IMR-90 (cell line): ENCODE results near the gene TNS3. TPM values are rescaled to one million over a fixed set of nuclear protein-coding genes. Genes with fewer than 3 reads are reported as not detected.

ENCODE experiments used
- ATAC-seq: fragments of 200-7000 bp; cut with Tn5 transposase; 2 replicates; pipeline ENCODE4 v1.9.1; 2020; ENCODE audit warnings: low read depth, mild to moderate bottlenecking, moderate library complexity
- BruUV-seq: library from RNA; stranded (reverse); fragments of 400-500 nt; replicated peaks from 2 replicates; lab custom pipeline; 2021; lab: Mats Ljungman, UMichigan
- CTCF ChIA-PET: fragments of 300-600 bp; formaldehyde crosslinking; extraction: SDS; loops from one replicate; lab custom pipeline; 2021; ENCODE audit warnings: antibody characterized with exemption; lab: Yijun Ruan, JAX
- POLR2A ChIA-PET: fragments of 300-600 bp; sonication (Branson Sonifier 250); formaldehyde crosslinking; loops from one replicate; lab custom pipeline; 2022; ENCODE audit warnings: antibody characterized with exemption; ENCODE audit not compliant: unreplicated experiment; lab: Charles Lee
- DNase-seq: peaks from one replicate; pipeline ENCODE4 v3.0.0; 2013
- H2AFZ ChIP-seq: replicated peaks from 2 replicates; pipeline ENCODE3; 2013; ENCODE audit warnings: low read length, mild to moderate bottlenecking; ENCODE audit not compliant: poor library complexity
- H2AK5ac ChIP-seq: 2 replicates; pipeline ENCODE4 v1.6.1; 2013; ENCODE audit warnings: low read depth, low read length, inconsistent platforms
- H2AK9ac ChIP-seq: replicated peaks from 2 replicates; pipeline ENCODE3; 2013; ENCODE audit warnings: mild to moderate bottlenecking, low read depth, low read length, moderate library complexity; ENCODE audit not compliant: poor library complexity
- H2BK120ac ChIP-seq: 2 replicates; pipeline ENCODE4 v1.6.1; 2013; ENCODE audit warnings: low read depth, low read length, inconsistent platforms
- H2BK15ac ChIP-seq: 3 replicates; pipeline ENCODE4 v1.6.1; 2013; ENCODE audit warnings: low read depth, low read length, inconsistent platforms
- H2BK20ac ChIP-seq: 2 replicates; pipeline ENCODE4 v1.6.1; 2013; ENCODE audit warnings: low read depth, mild to moderate bottlenecking, inconsistent platforms, low read length, moderate library complexity
- H2BK5ac ChIP-seq: 2 replicates; pipeline ENCODE4 v1.6.1; 2013; ENCODE audit warnings: mild to moderate bottlenecking, low read depth, low read length, inconsistent platforms; ENCODE audit not compliant: poor library complexity, severe bottlenecking
- H3K14ac ChIP-seq: replicated peaks from 2 replicates; pipeline ENCODE4 v1.6.1; 2013; ENCODE audit warnings: low read depth, low read length, inconsistent platforms
- H3K18ac ChIP-seq: 2 replicates; pipeline ENCODE4 v1.6.1; 2013; ENCODE audit warnings: low read depth, low read length, control low read depth
- H3K23ac ChIP-seq: 2 replicates; pipeline ENCODE4 v1.6.1; 2013; ENCODE audit warnings: low read depth, low read length, inconsistent platforms
- H3K27ac ChIP-seq: 2 replicates; pipeline ENCODE4 v1.5.1; 2013; ENCODE audit warnings: mild to moderate bottlenecking, control low read depth, low read length; ENCODE audit not compliant: insufficient read depth
- H3K27me3 ChIP-seq: 2 replicates; pipeline ENCODE4 v1.6.1; 2013; ENCODE audit warnings: low read length; ENCODE audit not compliant: control insufficient read depth, insufficient read depth
- H3K36me3 ChIP-seq: 2 replicates; pipeline ENCODE4 v1.6.1; 2013; ENCODE audit warnings: low read length, mixed read lengths; ENCODE audit not compliant: control insufficient read depth, insufficient read depth
- H3K4ac ChIP-seq: 2 replicates; pipeline ENCODE4 v1.6.1; 2013; ENCODE audit warnings: low read depth, low read length, inconsistent platforms
- H3K4me1 ChIP-seq: 2 replicates; pipeline ENCODE4 v1.6.1; 2013; ENCODE audit warnings: low read length, mixed read lengths; ENCODE audit not compliant: control insufficient read depth, insufficient read depth
- H3K4me2 ChIP-seq: 2 replicates; pipeline ENCODE4 v1.6.1; 2013; ENCODE audit warnings: low read depth, mild to moderate bottlenecking, control low read depth, low read length, moderate library complexity
- H3K4me3 ChIP-seq: 2 replicates; pipeline ENCODE4 v1.5.1; 2013; ENCODE audit warnings: low read depth, mild to moderate bottlenecking, control low read depth, low read length, moderate library complexity; ENCODE audit not compliant: insufficient read depth
- H3K56ac ChIP-seq: 2 replicates; pipeline ENCODE4 v1.6.1; 2013; ENCODE audit warnings: low read length, inconsistent platforms; ENCODE audit not compliant: insufficient read depth; ENCODE audit errors: extremely low read depth
- H3K79me1 ChIP-seq, 2 experiments: 2 replicates each; pipeline ENCODE4 v1.6.1; 2013; ENCODE audit warnings: low read length in 2 of 2, inconsistent platforms in 1 of 2, low read depth in 1 of 2
- H3K9ac ChIP-seq: 2 replicates; pipeline ENCODE4 v1.6.1; 2013; ENCODE audit warnings: low read depth, low read length, control low read depth
- H3K9me1 ChIP-seq: 2 replicates; pipeline ENCODE4 v1.6.1; 2013; ENCODE audit warnings: low read length, inconsistent platforms; ENCODE audit not compliant: insufficient read depth
- H3K9me3 ChIP-seq: 2 replicates; pipeline ENCODE4 v1.6.1; 2013; ENCODE audit warnings: low read length; ENCODE audit not compliant: control insufficient read depth, insufficient read depth
- H4K20me1 ChIP-seq: 2 replicates; pipeline ENCODE4 v1.6.1; 2013; ENCODE audit warnings: low read length, inconsistent platforms; ENCODE audit not compliant: insufficient read depth
- H4K5ac ChIP-seq: 2 replicates; pipeline ENCODE4 v1.6.1; 2013; ENCODE audit warnings: mild to moderate bottlenecking, low read depth, low read length, control low read depth
- H4K8ac ChIP-seq, 2 experiments: 2 replicates each; pipeline ENCODE4 v1.6.1; 2013; ENCODE audit warnings: low read depth in 2 of 2, low read length in 2 of 2, control low read depth in 1 of 2, inconsistent platforms in 1 of 2
- H4K91ac ChIP-seq: 2 replicates; pipeline ENCODE4 v1.6.1; 2013; ENCODE audit warnings: low read depth, low read length, inconsistent platforms; ENCODE audit not compliant: insufficient read depth
- BHLHE40 ChIP-seq: fragments of 150-350 bp; IDR thresholded peaks from 2 replicates; pipeline ENCODE4 v1.6.1; 2016; ENCODE audit warnings: mild to moderate bottlenecking, low read depth, low read length
- CEBPB ChIP-seq: IDR thresholded peaks from 2 replicates; pipeline ENCODE4 v1.6.1; 2012; ENCODE audit warnings: low read depth, low read length, improper control_type of control experiment
- CHD1 ChIP-seq: IDR thresholded peaks from 2 replicates; pipeline ENCODE4 v1.6.1; 2012; ENCODE audit warnings: low read depth, low read length, improper control_type of control experiment
- CTCF ChIP-seq: conservative IDR thresholded peaks from 2 replicates; pipeline ENCODE4 v1.5.1; 2012; ENCODE audit warnings: mild to moderate bottlenecking, low read depth, low read length, improper control_type of control experiment
- FOS ChIP-seq: fragments of 150-350 bp; IDR thresholded peaks from 2 replicates; pipeline ENCODE4 v1.6.1; 2016; ENCODE audit warnings: low read depth, low read length
- MAFK ChIP-seq: IDR thresholded peaks from 2 replicates; pipeline ENCODE4 v1.6.1; 2012; ENCODE audit warnings: low read depth, low read length, improper control_type of control experiment
- MAZ ChIP-seq: IDR thresholded peaks from 2 replicates; pipeline ENCODE4 v1.6.1; 2012; ENCODE audit warnings: low read depth, mild to moderate bottlenecking, low read length, improper control_type of control experiment, moderate library complexity, borderline replicate concordance
- MXI1 ChIP-seq: IDR thresholded peaks from 2 replicates; pipeline ENCODE4 v1.6.1; 2012; ENCODE audit warnings: low read depth, mild to moderate bottlenecking, low read length, moderate library complexity, borderline replicate concordance
- NFE2L2 ChIP-seq: fragments of 150-350 bp; IDR thresholded peaks from 2 replicates; pipeline ENCODE4 v1.6.1; 2016; ENCODE audit warnings: low read depth, mild to moderate bottlenecking, low read length
- POLR2A ChIP-seq: IDR thresholded peaks from 2 replicates; pipeline ENCODE4 v1.6.1; 2012; ENCODE audit warnings: mild to moderate bottlenecking, low read depth, low read length
- RAD21 ChIP-seq: IDR thresholded peaks from 2 replicates; pipeline ENCODE4 v1.6.1; 2012; ENCODE audit warnings: low read length, improper control_type of control experiment
- RCOR1 ChIP-seq: IDR thresholded peaks from 2 replicates; pipeline ENCODE4 v1.6.1; 2012; ENCODE audit warnings: mild to moderate bottlenecking, low read length, improper control_type of control experiment; ENCODE audit not compliant: insufficient replicate concordance
- RFX5 ChIP-seq: IDR thresholded peaks from 2 replicates; pipeline ENCODE4 v1.8.0; 2012; ENCODE audit warnings: low read depth, mild to moderate bottlenecking, low read length, moderate library complexity
- SMC3 ChIP-seq: fragments of 150-350 bp; IDR thresholded peaks from 2 replicates; pipeline ENCODE4 v1.6.1; 2016; ENCODE audit warnings: low read depth, mild to moderate bottlenecking, antibody characterized with exemption, low read length, moderate library complexity
- USF2 ChIP-seq: fragments of 150-350 bp; IDR thresholded peaks from 2 replicates; pipeline ENCODE4 v1.6.1; 2017; ENCODE audit warnings: mild to moderate bottlenecking, antibody characterized with exemption, low read length, low read depth
- WGBS, 2 experiments: methylation state at CpG; one replicate each; pipeline versions ENCODE4 v1.1.5 to v1.1.7; 2013; ENCODE audit warnings: missing lambda C conversion rate in 2 of 2; ENCODE audit not compliant: insufficient read length in 1 of 2; ENCODE audit errors: extremely low coverage in 2 of 2; 5-methylcytosine and 5-hydroxymethylcytosine counted together
- dilution Hi-C: fragments of 300-500 bp; cut with HindIII; formaldehyde crosslinking; loops from one replicate; pipeline ENCODE4 v1.14.3; 2018; ENCODE audit warnings: low sequenced_read_pairs; ENCODE audit not compliant: unreplicated experiment
- in situ Hi-C: fragments of 300-500 bp; cut with MboI; formaldehyde crosslinking; loops from 3 replicates; pipeline ENCODE4 v1.14.3; 2019; ENCODE audit warnings: low sequenced_read_pairs, inconsistent platforms, mixed read lengths
- intact Hi-C: fragments of 100-400 bp; cut with micrococcal nuclease; formaldehyde crosslinking; loops from 2 replicates; pipeline ENCODE4 v1.10.0; 2022
- polyA plus RNA-seq, 3 experiments: library from polyadenylated mRNA; depleted of rRNA; stranded (reverse); fragments of >200 nt; gene quantifications; 2 replicates each; pipeline ENCODE4 v1.2.3, GENCODE V29; 2012; ENCODE audit warnings: low replicate concordance in 1 of 3
- total RNA-seq: library from RNA; depleted of rRNA; stranded (reverse); fragments of >200 nt; gene quantifications from 2 replicates; pipeline ENCODE4 v1.2.3, GENCODE V29; 2012
- TF ChIP-seq, protein P1 (sequence below): fragments of 150-350 bp; IDR thresholded peaks from 2 replicates; pipeline ENCODE4 v1.6.1; 2016; ENCODE audit warnings: low read depth, mild to moderate bottlenecking, low read length, moderate library complexity, borderline replicate concordance

Gene TNS3
- total and polyA plus RNA-seq, 2 of the 4 experiments (the other 2 are of a cell fraction): 64.3 to 79.2 TPM

- in situ Hi-C loops: no loop called here
- H3K14ac ChIP-seq: no peak overlapping the region
- no peak overlapping the region for H3K23ac ChIP-seq
- POLR2A ChIA-PET: no interaction called here
- peaks cover 40% of the 10 kb centered on the region for H3K9me1 ChIP-seq
- H3K4me1 ChIP-seq: peaks cover 10% of the 10 kb centered on the region
- no peaks in the 10 kb centered on the region for H3K9me3 ChIP-seq
- DNase-seq: no peak
- H3K27ac ChIP-seq: no peak overlapping the region
- H3K18ac ChIP-seq: no peak overlapping the region
- peaks cover 20% of the 10 kb centered on the region for H3K36me3 ChIP-seq
- H4K5ac ChIP-seq: no peak overlapping the region
- H4K8ac ChIP-seq: no peak overlapping the region
- H3K4me3 ChIP-seq: no peak overlapping the region
- H3K56ac ChIP-seq: no peak overlapping the region
- H2AK9ac ChIP-seq: no peak overlapping the region
- H2BK15ac ChIP-seq: no peak overlapping the region
- 100% methylated on average over 4 of the region's 11 CpGs; no CpG with 5 or more reads in 1 of the 2 experiments for WGBS, 2 experiments
- no peak for TF ChIP-seq NFE2L2
- TF ChIP-seq MXI1: no peak
- no peak for TF ChIP-seq RFX5
- no peak for TF ChIP-seq RAD21
- TF ChIP-seq POLR2A: no peak
- no peak for TF ChIP-seq CTCF
- TF ChIP-seq MAZ: no peak
- TF ChIP-seq SMC3: no peak
- no peak for TF ChIP-seq CHD1
- TF ChIP-seq MAFK: no peak
- TF ChIP-seq, protein P1, sequence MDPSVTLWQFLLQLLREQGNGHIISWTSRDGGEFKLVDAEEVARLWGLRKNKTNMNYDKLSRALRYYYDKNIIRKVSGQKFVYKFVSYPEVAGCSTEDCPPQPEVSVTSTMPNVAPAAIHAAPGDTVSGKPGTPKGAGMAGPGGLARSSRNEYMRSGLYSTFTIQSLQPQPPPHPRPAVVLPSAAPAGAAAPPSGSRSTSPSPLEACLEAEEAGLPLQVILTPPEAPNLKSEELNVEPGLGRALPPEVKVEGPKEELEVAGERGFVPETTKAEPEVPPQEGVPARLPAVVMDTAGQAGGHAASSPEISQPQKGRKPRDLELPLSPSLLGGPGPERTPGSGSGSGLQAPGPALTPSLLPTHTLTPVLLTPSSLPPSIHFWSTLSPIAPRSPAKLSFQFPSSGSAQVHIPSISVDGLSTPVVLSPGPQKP: no peak
- no peak for TF ChIP-seq USF2
- TF ChIP-seq BHLHE40: no peak
- TF ChIP-seq FOS: no peak
- TF ChIP-seq CEBPB: no peak
- TF ChIP-seq RCOR1: no peak
- peaks cover 60 to 88% of the 10 kb centered on the region in 2 experiments for H3K79me1 ChIP-seq
- CTCF ChIA-PET: no interaction called here
- no TSS peak for BruUV-seq
- no peak overlapping the region for H2BK20ac ChIP-seq
- no peak overlapping the region for H2AK5ac ChIP-seq
- intact Hi-C loops: loop anchor here (5.0 kb wide), 1 partner anchor 33 kb away; no protein-coding TSS in a partner anchor
- no peak overlapping the region for H2BK120ac ChIP-seq
- no peak overlapping the region for H2AFZ ChIP-seq
- no peak overlapping the region for H2BK5ac ChIP-seq
- H3K4me2 ChIP-seq: no peak overlapping the region
- no peak overlapping the region for H3K9ac ChIP-seq
- peaks cover 88% of the 10 kb centered on the region for H4K20me1 ChIP-seq
- ATAC-seq: no peak
- no peak overlapping the region for H4K91ac ChIP-seq
- H3K27me3 ChIP-seq: no peaks in the 10 kb centered on the region
- dilution Hi-C loops: no loop called here
- H3K4ac ChIP-seq: no peak overlapping the region
These were observed 221.5 kb downstream of the TNS3 start for GRCh38 chr7:47360301-47360900.
